Duodenal mucosa (tissue), 2 donors: ENCODE results near the gene DCAF17.

ENCODE experiments used
- H3K27ac ChIP-seq: one replicate; pipeline ENCODE4 v1.7.0; 2013; ENCODE audit warnings: low read depth, low read length
- H3K27me3 ChIP-seq, 2 donors: one replicate each; pipeline ENCODE4 v1.7.0; 2013; ENCODE audit warnings: low read length in 2 of 2, control low read depth in 1 of 2; ENCODE audit not compliant: insufficient read depth in 2 of 2, control insufficient read depth in 1 of 2
- H3K36me3 ChIP-seq, 2 donors: one replicate each; pipeline ENCODE4 v1.7.0; 2013; ENCODE audit warnings: low read length in 2 of 2, control low read depth in 1 of 2; ENCODE audit not compliant: insufficient read depth in 2 of 2, control insufficient read depth in 1 of 2
- H3K4me1 ChIP-seq, 2 donors: one replicate each; pipeline ENCODE4 v1.7.0; 2013; ENCODE audit warnings: low read length in 2 of 2, control low read depth in 1 of 2; ENCODE audit not compliant: insufficient read depth in 2 of 2, control insufficient read depth in 1 of 2
- H3K4me3 ChIP-seq, 2 donors: one replicate each; pipeline ENCODE4 v1.7.0; 2013; ENCODE audit warnings: low read length in 2 of 2, low read depth in 1 of 2
- H3K9ac ChIP-seq, 2 donors: one replicate each; pipeline ENCODE4 v1.7.0; 2013; ENCODE audit warnings: low read length in 2 of 2, low read depth in 1 of 2
- H3K9me3 ChIP-seq, 2 donors: one replicate each; pipeline ENCODE4 v1.7.0; 2013; ENCODE audit warnings: low read length in 2 of 2, control low read depth in 1 of 2; ENCODE audit not compliant: control insufficient read depth in 1 of 2

DCAF17 gene

DNA sequence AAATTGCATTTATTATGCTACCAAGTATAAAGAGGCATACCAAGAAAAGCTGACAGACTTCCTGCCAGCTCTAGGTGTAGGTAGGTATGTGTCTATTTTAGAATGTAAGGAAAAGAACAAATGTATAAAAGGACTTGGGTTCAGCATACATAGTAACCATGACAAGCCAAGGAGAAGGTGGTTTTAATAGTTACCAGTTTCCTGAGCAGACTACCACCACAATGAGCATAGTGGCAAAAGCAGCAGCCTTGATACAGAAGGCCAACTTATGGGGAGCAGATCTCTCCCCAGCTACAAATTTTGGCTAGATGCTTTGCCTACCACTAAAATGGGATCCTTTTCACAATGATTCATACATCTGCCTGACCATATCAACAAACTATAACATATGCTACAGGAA lies 34.7 kb upstream of the DCAF17 start:
- Histone ChIP-seq H3K27ac (no peak overlapping the region), H3K27me3 (no peaks in the 10 kb centered on the region), H3K9me3 (peaks cover 0 to 6% of the 10 kb centered on the region in 2 donors), H3K4me3 (no peak overlapping the region), H3K9ac (no peak overlapping the region), H3K36me3 (no peaks in the 10 kb centered on the region), H3K4me1 (no peaks in the 10 kb centered on the region)

DNA sequence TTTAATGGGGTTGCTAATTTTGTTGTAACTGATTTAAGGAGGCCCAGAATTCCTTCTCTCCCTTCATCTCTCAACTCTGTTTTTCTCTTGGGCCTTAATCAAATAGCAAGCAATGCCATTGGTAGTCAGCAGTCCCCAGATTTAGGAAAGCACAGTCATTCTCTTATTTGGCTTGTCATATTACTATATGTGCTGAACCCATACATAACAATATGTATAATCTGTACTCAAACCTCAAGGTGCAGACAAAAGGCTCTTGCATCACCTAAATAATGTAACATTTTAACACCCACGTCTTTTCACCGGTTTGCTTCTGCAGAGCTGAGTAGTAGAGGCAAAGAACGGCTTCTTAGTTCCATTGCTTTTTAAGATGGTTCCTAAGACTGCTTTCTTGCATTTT lies 33.6 kb upstream of the DCAF17 start:
- H3K27ac ChIP-seq, result no peak overlapping the region
- H3K9ac ChIP-seq, result no peak overlapping the region
- no peaks in the 10 kb centered on the region for H3K27me3 ChIP-seq
- H3K9me3 ChIP-seq, result peaks cover 0 to 6% of the 10 kb centered on the region in 2 donors
- no peaks in the 10 kb centered on the region for H3K36me3 ChIP-seq
- H3K4me1 ChIP-seq, result no peaks in the 10 kb centered on the region
- no peak overlapping the region for H3K4me3 ChIP-seq

DNA sequence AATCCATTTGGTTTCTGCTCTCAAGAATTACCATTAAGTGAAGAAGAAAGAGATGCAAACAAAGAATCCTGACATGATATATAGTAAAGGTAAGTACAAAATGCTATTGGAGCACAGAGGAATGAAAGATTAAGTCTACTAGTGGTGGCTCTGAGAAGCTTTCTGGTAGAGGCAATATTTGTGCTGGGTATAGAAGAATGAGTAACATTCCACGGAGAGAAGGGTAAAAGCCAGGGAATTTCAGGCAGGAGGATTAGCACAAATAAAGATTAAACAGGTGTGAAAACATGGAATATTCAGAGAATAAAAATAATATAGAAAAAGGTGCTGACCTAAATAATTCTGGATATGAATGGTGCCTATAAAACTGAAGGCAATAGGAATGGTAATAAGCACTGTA lies 32.1 kb upstream of the DCAF17 start:
- Histone ChIP-seq H3K4me1 (no peaks in the 10 kb centered on the region), H3K27ac (no peak overlapping the region), H3K9me3 (peaks cover 0 to 6% of the 10 kb centered on the region in 2 donors), H3K9ac (no peak overlapping the region), H3K27me3 (no peaks in the 10 kb centered on the region), H3K4me3 (no peak overlapping the region), H3K36me3 (no peaks in the 10 kb centered on the region)

DNA sequence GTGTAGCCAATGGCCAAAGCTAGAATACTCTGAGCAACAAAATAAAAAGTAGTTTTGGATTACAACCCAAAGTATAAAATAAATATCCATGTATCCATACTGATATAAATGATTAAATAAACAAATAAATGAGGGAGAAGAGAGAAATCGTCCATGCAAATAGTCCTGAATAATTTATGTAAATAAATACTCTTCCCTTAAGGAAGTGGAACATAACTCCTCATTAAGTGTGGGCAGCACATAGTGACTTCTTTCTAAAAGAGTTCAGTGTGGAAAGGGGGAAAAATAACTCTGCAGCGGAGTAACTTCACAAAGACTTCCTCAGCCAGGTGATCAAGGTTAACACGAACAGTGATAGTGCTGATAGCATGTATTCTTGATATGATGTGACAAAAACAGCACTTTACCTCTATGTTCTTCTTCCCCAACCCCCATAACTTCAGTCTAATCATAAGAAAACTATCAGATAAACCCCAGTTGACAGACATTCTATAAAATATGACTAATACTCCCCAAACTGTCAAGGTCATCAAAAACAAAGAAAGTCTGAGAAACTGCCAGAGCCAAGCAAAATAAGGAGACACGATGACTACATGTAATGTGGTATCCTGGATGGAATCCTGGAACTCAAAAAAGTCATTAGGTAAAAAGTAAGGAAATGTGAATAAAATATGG lies 31.0 kb upstream of the DCAF17 start:
- H3K9ac ChIP-seq, result no peak overlapping the region
- H3K4me3 ChIP-seq, result no peak overlapping the region
- H3K27ac ChIP-seq, result no peak overlapping the region
- no peaks in the 10 kb centered on the region for H3K27me3 ChIP-seq
- no peaks in the 10 kb centered on the region for H3K4me1 ChIP-seq
- no peaks in the 10 kb centered on the region for H3K36me3 ChIP-seq
- peaks cover 0 to 6% of the 10 kb centered on the region in 2 donors for H3K9me3 ChIP-seq

DNA sequence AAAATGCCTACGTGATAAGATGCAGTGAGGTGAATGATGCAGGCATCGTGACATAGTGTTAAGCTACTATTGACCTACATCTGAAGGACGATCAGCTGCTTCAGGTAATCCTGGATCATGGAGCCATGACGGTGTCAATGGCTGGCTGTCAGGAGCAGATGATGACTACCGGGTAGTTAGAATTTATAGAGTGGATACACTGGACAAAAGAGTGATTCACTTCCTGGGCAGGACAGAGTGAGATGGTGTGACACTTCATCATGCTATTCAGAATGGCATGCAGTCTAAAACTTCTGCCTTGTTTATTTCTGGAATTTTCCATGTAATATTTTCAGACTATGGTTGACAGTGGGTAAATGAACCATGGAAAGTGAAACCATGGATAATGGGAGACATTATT lies 29.8 kb upstream of the DCAF17 start:
- H3K27me3 ChIP-seq, result no peaks in the 10 kb centered on the region
- H3K4me1 ChIP-seq, result no peaks in the 10 kb centered on the region
- no peak overlapping the region for H3K4me3 ChIP-seq
- H3K9ac ChIP-seq, result no peak overlapping the region
- H3K27ac ChIP-seq, result no peak overlapping the region
- no peaks in the 10 kb centered on the region for H3K36me3 ChIP-seq
- H3K9me3 ChIP-seq, result peaks cover 0 to 6% of the 10 kb centered on the region in 2 donors

DNA sequence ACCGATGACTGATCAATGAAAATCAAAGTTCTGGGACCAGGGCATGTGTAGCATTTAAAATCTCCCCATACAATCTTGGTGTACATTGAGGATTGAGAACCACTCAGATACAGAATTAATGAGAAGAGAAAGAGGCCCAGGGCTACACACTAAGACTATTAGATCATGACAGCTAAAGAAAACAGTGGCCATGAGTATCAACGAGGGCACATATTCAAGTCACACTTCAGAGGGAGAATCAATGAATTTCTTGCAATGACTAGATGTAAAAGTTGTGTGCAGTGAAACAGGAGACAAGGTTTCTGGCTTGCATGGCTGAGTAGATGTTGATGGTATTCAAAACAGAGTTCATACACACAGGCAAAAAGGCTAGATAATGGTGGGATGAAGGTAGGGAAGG lies 29.3 kb upstream of the DCAF17 start:
- Histone ChIP-seq H3K9ac (no peak overlapping the region), H3K27ac (no peak overlapping the region), H3K36me3 (no peaks in the 10 kb centered on the region), H3K4me3 (no peak overlapping the region), H3K4me1 (no peaks in the 10 kb centered on the region), H3K9me3 (peaks cover 0 to 6% of the 10 kb centered on the region in 2 donors), H3K27me3 (no peaks in the 10 kb centered on the region)

DNA sequence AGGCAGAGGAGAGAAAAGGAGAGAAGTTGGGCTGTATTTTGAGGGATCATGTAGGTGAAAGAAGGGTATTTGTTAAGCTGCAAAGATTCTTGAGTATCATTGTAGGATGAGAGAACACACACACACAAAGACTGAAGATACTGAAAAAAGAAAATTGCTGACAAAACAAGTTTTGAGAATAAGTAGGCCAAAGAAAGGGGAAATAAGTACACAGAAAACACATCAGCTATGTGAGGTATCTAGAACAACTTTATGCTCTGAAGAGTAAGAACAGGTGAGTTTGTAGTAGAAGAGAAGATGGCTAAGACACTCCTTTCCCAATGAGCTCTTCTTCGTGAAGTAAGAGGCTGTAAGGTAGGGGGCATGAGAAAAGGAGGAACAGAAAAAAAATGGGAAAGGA lies 28.5 kb upstream of the DCAF17 start:
- H3K4me1 ChIP-seq, result no peaks in the 10 kb centered on the region
- no peak overlapping the region for H3K4me3 ChIP-seq
- H3K9me3 ChIP-seq, result peaks cover 0 to 6% of the 10 kb centered on the region in 2 donors
- H3K27ac ChIP-seq, result no peak overlapping the region
- H3K27me3 ChIP-seq, result no peaks in the 10 kb centered on the region
- no peaks in the 10 kb centered on the region for H3K36me3 ChIP-seq
- H3K9ac ChIP-seq, result no peak overlapping the region

DNA sequence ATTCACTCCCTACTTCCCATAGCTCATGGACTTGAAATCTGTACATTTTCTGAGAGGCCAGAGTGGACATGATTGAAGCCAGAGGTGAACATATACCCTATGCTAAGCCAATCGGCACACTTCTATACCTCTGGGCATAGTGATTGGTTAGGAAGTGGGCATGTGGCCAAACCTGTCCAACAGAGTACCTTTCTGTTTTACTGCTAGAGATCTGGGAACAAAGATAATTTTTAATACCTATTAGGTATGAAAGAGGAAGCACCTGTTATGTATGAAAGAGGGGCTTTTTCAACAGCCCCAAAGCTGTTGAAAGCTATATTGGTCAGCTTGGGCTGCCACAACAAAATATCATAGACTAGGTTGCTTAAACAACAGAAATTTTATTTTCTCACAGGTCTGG lies 28.0 kb upstream of the DCAF17 start:
- no peak overlapping the region for H3K4me3 ChIP-seq
- no peaks in the 10 kb centered on the region for H3K36me3 ChIP-seq
- H3K9me3 ChIP-seq, result peaks cover 0 to 6% of the 10 kb centered on the region in 2 donors
- no peaks in the 10 kb centered on the region for H3K27me3 ChIP-seq
- no peaks in the 10 kb centered on the region for H3K4me1 ChIP-seq
- H3K9ac ChIP-seq, result no peak overlapping the region
- no peak overlapping the region for H3K27ac ChIP-seq

DNA sequence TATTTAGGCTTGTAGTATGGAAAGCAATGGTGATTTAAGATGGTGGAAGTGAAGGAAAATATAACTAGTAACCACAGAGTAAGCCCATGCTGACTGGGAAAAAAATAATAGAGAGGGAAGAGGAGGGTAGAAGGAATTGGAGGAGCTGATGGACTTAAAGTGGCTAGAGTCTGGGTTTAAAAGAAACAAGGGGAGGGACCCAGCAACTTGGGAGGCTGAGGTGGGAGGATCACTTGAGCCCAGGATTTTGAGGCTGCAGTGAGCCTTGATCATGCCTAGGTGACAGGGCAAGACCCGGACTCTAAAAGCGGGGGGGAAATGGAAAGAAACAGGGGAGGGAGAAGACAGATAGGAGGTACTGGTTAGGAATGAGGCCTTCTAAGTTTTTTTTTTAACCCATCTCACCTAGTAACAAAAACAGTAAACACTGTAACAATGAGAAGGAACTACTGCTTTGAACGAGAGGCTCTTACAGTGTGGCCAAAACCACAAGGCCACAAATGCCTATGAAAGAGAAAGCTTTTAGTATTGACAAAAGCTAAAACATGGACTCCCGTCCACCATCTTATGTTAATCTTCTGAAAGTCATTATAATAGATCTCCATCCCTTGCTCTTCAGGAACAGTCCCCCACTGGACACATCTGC lies 26.9 kb upstream of the DCAF17 start:
- Histone ChIP-seq H3K4me3 (no peak overlapping the region), H3K36me3 (no peaks in the 10 kb centered on the region), H3K27ac (no peak overlapping the region), H3K9ac (no peak overlapping the region), H3K27me3 (no peaks in the 10 kb centered on the region), H3K4me1 (no peaks in the 10 kb centered on the region), H3K9me3 (peaks cover 0 to 2% of the 10 kb centered on the region in 2 donors)

DNA sequence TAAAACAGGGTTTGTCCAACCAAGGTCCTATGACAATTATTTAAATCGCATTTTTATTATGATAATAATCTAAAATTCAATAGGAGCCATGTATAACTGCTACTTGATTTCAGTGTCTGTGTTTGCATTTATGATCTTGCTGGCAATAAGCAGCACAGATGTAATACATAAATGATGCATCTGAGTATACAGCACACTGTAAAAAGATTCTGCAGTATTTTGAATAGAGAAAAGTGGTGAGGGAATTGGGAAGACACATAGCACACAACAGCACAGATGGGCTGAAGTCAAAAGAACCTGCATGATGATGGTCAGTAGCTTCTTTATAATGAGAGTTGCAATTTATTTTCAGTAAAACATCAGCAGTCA lies 26.4 kb upstream of the DCAF17 start:
- Histone ChIP-seq H3K4me1 (no peaks in the 10 kb centered on the region), H3K4me3 (no peak overlapping the region), H3K9ac (no peak overlapping the region), H3K36me3 (no peaks in the 10 kb centered on the region), H3K27me3 (no peaks in the 10 kb centered on the region), H3K9me3 (no peaks in the 10 kb centered on the region), H3K27ac (no peak overlapping the region)
